Measurements from ENCODE around the gene TMEM121. TPM values are rescaled to one million over a fixed set of nuclear protein-coding genes. Genes with fewer than 3 reads are reported as not detected.

The TMEM121 gene
- total RNA-seq, 1 donor from 2014 or later: 3.1 TPM

DNA sequence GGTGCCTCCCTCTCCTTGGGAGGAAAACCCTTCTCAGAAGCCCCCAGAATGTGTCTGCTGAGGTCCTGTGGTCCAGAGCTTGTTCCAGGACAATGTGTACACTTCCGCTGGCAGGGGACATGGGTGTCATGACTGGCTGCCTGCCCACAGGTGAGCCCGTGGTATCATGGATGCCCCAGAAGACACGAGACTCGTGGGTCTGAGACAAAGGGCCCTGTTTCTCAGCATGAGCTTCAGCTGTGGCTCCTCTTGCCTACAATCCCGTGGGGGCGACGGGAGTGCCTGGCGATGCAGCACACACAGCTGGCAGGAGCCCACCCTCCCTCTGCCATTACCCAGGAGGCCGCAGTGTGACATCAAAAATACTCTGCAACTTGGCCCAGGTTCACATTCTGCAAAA lies 7.0 kb downstream of the TMEM121 start:
- Histone ChIP-seq H3K4me3 (ENCODE audit: low read length in 3 of 3) (no peak overlapping the region), H3K27ac (ENCODE audit: low read depth, low read length) (no peak overlapping the region), H3K9ac (ENCODE audit: low read depth in 1 of 3, low read length in 3 of 3) (no peak overlapping the region), H3K9me3 (ENCODE audit: control insufficient read depth in 3 of 3, low read length in 3 of 3) (no peaks in the 10 kb centered on the region), H3K4me1 (ENCODE audit: control insufficient read depth in 3 of 3, insufficient read depth in 3 of 3, low read length in 3 of 3) (peaks cover 8 to 10% (median 8%) of the 10 kb centered on the region in 3 donors), H3K36me3 (ENCODE audit: control insufficient read depth in 3 of 3, insufficient read depth in 3 of 3, low read length in 3 of 3) (no peaks in the 10 kb centered on the region), H3K27me3 (ENCODE audit: control insufficient read depth in 3 of 3, insufficient read depth in 3 of 3, low read length in 3 of 3) (peaks cover 31 to 75% (median 49%) of the 10 kb centered on the region in 3 donors)

DNA sequence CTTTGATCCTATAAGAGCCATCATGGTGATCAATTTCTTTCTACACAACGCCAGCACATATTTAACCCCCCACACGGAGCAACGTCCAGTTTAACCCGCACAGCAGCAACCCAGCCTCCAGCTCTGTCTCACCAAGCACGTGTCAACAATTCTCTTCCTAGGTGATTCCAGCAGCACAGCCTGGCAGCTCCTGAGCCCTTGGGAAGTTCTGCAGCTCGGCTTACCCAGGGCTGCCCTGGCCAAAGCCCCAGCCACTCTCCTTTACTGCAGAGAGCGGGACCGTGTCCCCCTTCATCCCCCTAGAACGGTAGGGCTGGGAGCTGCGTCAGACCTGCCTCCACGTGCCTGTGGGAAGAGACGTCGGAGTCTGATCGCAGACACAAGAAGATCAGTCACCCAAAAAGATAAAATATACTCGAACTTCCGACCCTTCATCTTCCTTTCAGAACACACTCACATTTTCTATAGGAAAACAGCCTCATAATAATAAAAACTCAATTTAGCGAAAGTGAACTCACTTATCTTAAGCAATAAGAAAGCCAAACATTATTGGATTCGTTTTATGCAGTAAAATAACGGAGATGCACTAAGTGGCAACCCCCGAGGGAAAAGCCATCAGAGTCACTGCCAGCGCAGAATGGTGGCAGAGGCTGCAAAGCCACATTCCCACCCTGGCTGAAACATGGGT lies 7.6 kb downstream of the TMEM121 start:
- peaks cover 4 to 7% (median 4%) of the 10 kb centered on the region in 3 donors for H3K4me1 ChIP-seq (ENCODE audit: control insufficient read depth in 3 of 3, insufficient read depth in 3 of 3, low read length in 3 of 3)
- peaks cover 32 to 74% (median 52%) of the 10 kb centered on the region in 3 donors for H3K27me3 ChIP-seq (ENCODE audit: control insufficient read depth in 3 of 3, insufficient read depth in 3 of 3, low read length in 3 of 3)
- H3K9ac ChIP-seq (ENCODE audit: low read depth in 1 of 3, low read length in 3 of 3): no peak overlapping the region
- no peak overlapping the region for H3K4me3 ChIP-seq (ENCODE audit: low read length in 3 of 3)
- H3K9me3 ChIP-seq (ENCODE audit: control insufficient read depth in 3 of 3, low read length in 3 of 3): no peaks in the 10 kb centered on the region
- no peaks in the 10 kb centered on the region for H3K36me3 ChIP-seq (ENCODE audit: control insufficient read depth in 3 of 3, insufficient read depth in 3 of 3, low read length in 3 of 3)
- H3K27ac ChIP-seq (ENCODE audit: low read depth, low read length): no peak overlapping the region

DNA sequence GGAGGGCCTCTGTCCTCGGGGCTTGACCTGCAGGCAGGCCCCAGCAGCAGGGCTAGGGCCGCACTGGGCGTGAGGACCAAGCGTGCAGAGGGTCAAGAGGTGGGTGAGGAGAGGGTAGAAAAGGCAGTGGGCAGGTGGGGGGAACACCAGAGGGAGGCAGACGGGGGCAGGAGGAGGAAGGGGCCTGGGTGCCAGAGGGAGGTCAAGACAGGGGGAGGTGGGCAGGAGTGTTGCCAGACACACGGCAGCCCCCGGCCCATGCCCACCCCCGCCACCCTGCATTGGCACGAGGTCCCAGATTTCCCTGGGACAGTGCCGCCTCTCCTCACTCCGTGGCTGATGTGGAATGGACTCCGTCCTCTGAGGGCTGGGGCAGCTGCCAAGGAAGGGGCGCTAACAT lies 8.2 kb downstream of the TMEM121 start:
- H3K9ac ChIP-seq (ENCODE audit: low read depth in 1 of 3, low read length in 3 of 3): no peak overlapping the region
- no peaks in the 10 kb centered on the region for H3K36me3 ChIP-seq (ENCODE audit: control insufficient read depth in 3 of 3, insufficient read depth in 3 of 3, low read length in 3 of 3)
- no peak overlapping the region for H3K4me3 ChIP-seq (ENCODE audit: low read length in 3 of 3)
- no peaks in the 10 kb centered on the region for H3K9me3 ChIP-seq (ENCODE audit: control insufficient read depth in 3 of 3, low read length in 3 of 3)
- peaks cover 28 to 69% (median 47%) of the 10 kb centered on the region in 3 donors for H3K27me3 ChIP-seq (ENCODE audit: control insufficient read depth in 3 of 3, insufficient read depth in 3 of 3, low read length in 3 of 3)
- H3K27ac ChIP-seq (ENCODE audit: low read depth, low read length): no peak overlapping the region
- peaks cover 0 to 3% (median 0%) of the 10 kb centered on the region in 3 donors for H3K4me1 ChIP-seq (ENCODE audit: control insufficient read depth in 3 of 3, insufficient read depth in 3 of 3, low read length in 3 of 3)

DNA sequence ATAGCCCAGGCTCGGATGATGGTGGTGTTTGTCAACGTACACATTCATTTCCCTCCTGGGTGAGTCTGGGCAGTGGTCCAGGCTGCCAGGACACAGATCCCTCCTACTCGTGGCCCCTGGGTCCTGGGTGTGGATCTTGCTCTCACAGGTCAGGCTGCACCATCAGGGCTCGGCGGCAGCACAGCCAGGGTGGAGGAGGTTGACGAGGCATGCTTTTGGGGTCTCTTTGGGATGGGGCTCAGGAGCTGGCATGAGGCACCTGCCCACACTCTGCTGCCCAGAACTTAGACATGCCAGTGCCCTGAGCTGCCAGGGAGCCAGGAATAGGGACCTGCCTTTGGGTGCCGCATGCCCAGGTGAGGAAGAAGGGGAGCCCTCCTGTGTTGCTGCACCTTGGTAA lies 9.7 kb downstream of the TMEM121 start:
- Histone ChIP-seq H3K4me1 (ENCODE audit: control insufficient read depth in 3 of 3, insufficient read depth in 3 of 3, low read length in 3 of 3) (peaks cover 0 to 3% (median 0%) of the 10 kb centered on the region in 3 donors), H3K4me3 (ENCODE audit: low read length in 3 of 3) (no peak overlapping the region), H3K27ac (ENCODE audit: low read depth, low read length) (no peak overlapping the region), H3K9ac (ENCODE audit: low read depth in 1 of 3, low read length in 3 of 3) (no peak overlapping the region), H3K9me3 (ENCODE audit: control insufficient read depth in 3 of 3, low read length in 3 of 3) (peaks cover 0 to 2% (median 0%) of the 10 kb centered on the region in 3 donors), H3K36me3 (ENCODE audit: control insufficient read depth in 3 of 3, insufficient read depth in 3 of 3, low read length in 3 of 3) (no peaks in the 10 kb centered on the region), H3K27me3 (ENCODE audit: control insufficient read depth in 3 of 3, insufficient read depth in 3 of 3, low read length in 3 of 3) (peaks cover 28 to 57% (median 42%) of the 10 kb centered on the region in 3 donors)

DNA sequence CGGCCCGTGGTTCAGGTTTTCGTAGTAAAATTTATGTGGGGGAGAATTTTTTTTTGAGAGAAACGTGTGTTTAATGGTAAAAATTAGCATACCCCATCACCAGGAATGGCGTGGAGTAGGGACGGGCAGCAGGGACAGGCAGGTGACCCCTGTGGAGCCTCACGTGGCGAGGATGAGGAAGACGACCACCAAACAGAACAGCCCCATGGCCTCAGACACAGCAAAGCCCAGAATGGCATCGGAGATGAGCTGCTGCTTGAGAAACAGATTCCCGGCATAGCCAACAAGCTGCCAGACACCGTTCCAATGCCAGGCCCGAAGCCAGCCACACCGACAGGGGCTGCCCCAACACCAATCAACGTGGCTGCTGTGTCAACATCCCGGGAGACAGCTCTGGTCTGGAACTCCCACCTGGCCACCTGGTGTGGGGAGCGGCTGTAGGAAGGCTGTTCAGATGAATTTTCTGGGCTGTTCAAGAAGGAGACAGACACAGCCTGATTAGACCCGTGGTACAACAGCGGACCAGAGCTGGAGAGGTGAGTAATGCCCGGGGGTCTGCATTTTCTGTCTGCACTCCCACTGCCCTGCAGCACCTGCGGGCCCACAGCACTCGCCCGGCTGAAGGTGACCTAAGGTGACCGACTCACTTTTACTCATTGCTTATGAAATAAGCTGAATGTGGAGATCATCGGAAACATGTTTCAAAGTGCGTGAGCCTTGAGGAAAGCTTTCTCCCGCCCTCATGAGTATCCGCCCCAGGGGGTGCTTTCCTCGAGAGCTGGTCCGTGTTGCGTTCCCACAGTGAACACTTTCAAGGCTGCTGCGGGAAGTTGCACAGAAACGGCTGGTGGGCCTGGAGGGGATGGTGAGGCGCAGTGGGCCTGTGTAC lies 10.6 kb downstream of the TMEM121 start:
- peaks cover 28 to 56% (median 42%) of the 10 kb centered on the region in 3 donors for H3K27me3 ChIP-seq (ENCODE audit: control insufficient read depth in 3 of 3, insufficient read depth in 3 of 3, low read length in 3 of 3)

DNA sequence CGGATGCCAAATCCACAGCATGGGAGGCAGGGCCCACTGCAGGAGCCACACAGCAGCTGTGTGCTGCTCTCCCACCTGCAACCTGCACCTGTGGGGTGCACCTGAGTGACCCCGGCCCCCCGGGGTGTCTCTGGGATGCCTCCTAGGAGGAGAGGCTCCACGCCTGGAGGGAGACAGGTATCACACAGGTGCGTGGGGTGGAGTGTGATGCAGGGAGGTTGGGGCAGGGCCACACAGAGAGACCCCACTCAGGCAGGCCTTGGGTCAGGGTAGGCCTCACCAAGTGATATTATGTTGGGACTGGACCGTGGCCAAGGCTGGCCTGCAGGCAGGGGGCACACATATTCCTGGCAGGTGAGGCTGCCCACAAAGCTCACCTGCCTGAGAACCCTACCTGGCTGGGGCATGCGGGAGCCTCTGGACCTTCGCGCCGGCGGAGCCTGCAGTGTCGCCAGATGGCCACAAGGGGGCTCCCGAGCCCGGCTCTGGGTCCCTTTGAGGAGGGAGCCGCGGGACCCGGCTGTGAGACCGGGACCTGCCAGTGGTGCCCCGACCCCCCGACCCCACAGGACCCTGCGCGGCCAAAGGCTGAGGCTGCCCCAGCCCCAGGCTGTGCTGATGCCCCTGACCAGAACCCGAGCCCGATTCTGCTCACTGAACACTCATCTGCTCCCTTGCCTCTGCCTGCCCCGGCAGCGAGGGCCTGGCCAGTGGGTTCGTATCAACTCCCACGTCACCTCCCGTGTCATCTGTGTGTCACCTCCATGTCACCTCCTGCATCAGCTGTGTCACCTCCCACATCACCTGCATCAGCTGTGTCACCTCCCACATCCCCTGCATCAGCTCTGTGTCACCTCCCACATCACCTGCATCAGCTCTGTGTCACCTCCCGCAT lies 11.4 kb downstream of the TMEM121 start:
- H3K36me3 ChIP-seq (ENCODE audit: control insufficient read depth in 3 of 3, insufficient read depth in 3 of 3, low read length in 3 of 3): no peaks in the 10 kb centered on the region
- H3K9me3 ChIP-seq (ENCODE audit: control insufficient read depth in 3 of 3, low read length in 3 of 3): peaks cover 0 to 7% (median 2%) of the 10 kb centered on the region in 3 donors
- no peak overlapping the region for H3K4me3 ChIP-seq (ENCODE audit: low read length in 3 of 3)
- H3K9ac ChIP-seq (ENCODE audit: low read depth in 1 of 3, low read length in 3 of 3): no peak overlapping the region
- H3K4me1 ChIP-seq (ENCODE audit: control insufficient read depth in 3 of 3, insufficient read depth in 3 of 3, low read length in 3 of 3): peaks cover 0 to 3% (median 0%) of the 10 kb centered on the region in 3 donors
- peaks cover 28 to 47% (median 36%) of the 10 kb centered on the region in 3 donors for H3K27me3 ChIP-seq (ENCODE audit: control insufficient read depth in 3 of 3, insufficient read depth in 3 of 3, low read length in 3 of 3)
- H3K27ac ChIP-seq (ENCODE audit: low read depth, low read length): no peak overlapping the region

More for the DNA sequence above, 10.6 kb downstream of the TMEM121 start:
- Histone ChIP-seq H3K4me3 (ENCODE audit: low read length in 3 of 3) (no peak overlapping the region), H3K9ac (ENCODE audit: low read depth in 1 of 3, low read length in 3 of 3) (no peak overlapping the region), H3K4me1 (ENCODE audit: control insufficient read depth in 3 of 3, insufficient read depth in 3 of 3, low read length in 3 of 3) (peaks cover 0 to 3% (median 0%) of the 10 kb centered on the region in 3 donors), H3K36me3 (ENCODE audit: control insufficient read depth in 3 of 3, insufficient read depth in 3 of 3, low read length in 3 of 3) (no peaks in the 10 kb centered on the region), H3K9me3 (ENCODE audit: control insufficient read depth in 3 of 3, low read length in 3 of 3) (peaks cover 0 to 2% (median 0%) of the 10 kb centered on the region in 3 donors), H3K27ac (ENCODE audit: low read depth, low read length) (no peak overlapping the region)

DNA sequence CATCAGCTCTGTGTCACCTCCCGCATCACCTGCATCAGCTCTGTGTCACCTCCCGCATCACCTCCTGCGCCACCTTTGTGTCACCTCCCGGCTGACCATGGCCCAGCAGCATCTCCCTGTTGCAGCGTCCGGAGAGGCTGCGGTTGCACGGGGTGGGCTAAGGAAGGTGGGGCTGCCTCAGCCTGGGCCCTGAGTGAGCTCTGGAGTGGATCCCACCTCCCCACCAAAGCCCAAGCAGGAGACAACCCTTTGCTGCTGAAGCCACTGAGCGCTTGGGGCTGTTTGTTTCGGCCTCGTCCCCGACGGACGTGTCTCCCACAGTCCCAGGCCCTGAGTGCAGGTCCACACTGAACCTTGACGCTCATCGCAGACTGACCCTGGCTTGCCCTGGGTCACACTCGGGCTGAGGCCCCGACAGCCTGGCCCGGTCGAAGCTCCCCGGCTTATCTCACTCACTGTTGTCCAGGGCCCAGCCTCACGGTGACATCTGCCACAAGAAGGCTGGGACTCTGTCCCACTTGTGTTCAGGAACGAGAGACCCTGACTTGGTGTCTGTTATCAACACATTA lies 12.2 kb downstream of the TMEM121 start:
- Histone ChIP-seq H3K36me3 (ENCODE audit: control insufficient read depth in 3 of 3, insufficient read depth in 3 of 3, low read length in 3 of 3) (no peaks in the 10 kb centered on the region), H3K4me3 (ENCODE audit: low read length in 3 of 3) (no peak overlapping the region), H3K4me1 (ENCODE audit: control insufficient read depth in 3 of 3, insufficient read depth in 3 of 3, low read length in 3 of 3) (peaks cover 0 to 3% (median 0%) of the 10 kb centered on the region in 3 donors), H3K9me3 (ENCODE audit: control insufficient read depth in 3 of 3, low read length in 3 of 3) (peaks cover 0 to 12% (median 2%) of the 10 kb centered on the region in 3 donors), H3K9ac (ENCODE audit: low read depth in 1 of 3, low read length in 3 of 3) (no peak overlapping the region), H3K27ac (ENCODE audit: low read depth, low read length) (no peak overlapping the region), H3K27me3 (ENCODE audit: control insufficient read depth in 3 of 3, insufficient read depth in 3 of 3, low read length in 3 of 3) (peaks cover 25 to 40% (median 31%) of the 10 kb centered on the region in 3 donors)

DNA sequence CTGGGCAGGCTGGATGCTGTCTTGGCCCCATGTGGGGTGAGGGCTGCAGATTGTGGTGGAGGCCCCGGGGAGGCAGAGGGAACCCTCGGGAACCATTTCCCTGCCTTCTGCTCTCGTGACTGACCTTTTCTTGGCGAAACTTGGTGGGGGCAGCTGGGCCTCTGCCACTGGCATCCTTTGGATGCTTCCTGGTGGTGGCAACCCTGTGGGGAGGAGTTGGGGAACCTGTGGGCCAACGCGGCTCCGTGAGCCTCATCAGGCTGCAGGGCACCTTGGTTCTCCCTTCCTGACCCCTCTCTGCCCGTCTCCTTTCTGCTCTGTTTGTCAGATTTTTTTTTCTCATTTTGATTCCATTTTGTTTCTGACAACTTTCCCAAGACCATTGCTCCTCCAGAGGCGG lies 14.4 kb downstream of the TMEM121 start:
- H3K9me3 ChIP-seq (ENCODE audit: control insufficient read depth in 3 of 3, low read length in 3 of 3): peaks cover 0 to 16% (median 2%) of the 10 kb centered on the region in 3 donors

DNA sequence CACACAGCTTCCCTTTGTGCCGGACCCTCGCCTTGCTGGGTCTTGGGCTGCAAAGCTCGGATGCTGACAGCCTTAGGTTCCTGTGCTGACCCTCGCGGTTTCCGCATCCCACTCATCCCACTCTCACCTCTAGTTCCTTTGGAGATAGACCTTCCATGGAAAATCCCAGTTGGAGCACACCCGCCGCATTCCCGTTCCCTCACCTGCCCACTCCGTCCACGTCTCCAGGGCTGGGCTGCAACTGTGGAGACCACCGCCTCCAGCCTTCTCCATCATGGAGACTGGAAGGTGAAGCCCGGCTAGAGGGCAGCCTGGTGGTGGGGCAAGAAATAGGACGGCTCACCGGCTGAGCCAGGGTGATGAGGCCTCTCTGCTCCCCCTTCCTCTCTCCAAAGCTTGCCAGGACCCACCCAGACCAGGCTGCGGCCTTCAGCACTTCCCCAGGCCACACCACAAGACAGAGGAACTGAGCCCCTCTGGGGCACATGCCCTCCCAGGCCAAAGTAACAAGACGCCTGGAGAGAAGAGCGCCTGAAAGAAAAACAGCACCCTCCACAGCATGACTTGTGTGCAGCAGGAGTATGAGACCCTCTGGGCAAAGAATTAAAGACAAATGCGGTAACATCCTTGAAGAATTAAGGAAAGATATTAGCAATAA lies 15.0 kb downstream of the TMEM121 start:
- Histone ChIP-seq H3K9ac (ENCODE audit: low read depth in 1 of 3, low read length in 3 of 3) (no peak overlapping the region), H3K9me3 (ENCODE audit: control insufficient read depth in 3 of 3, low read length in 3 of 3) (peaks cover 0 to 16% (median 2%) of the 10 kb centered on the region in 3 donors), H3K36me3 (ENCODE audit: control insufficient read depth in 3 of 3, insufficient read depth in 3 of 3, low read length in 3 of 3) (no peaks in the 10 kb centered on the region), H3K4me3 (ENCODE audit: low read length in 3 of 3) (no peak overlapping the region), H3K27me3 (ENCODE audit: control insufficient read depth in 3 of 3, insufficient read depth in 3 of 3, low read length in 3 of 3) (peaks cover 19 to 24% (median 22%) of the 10 kb centered on the region in 3 donors), H3K4me1 (ENCODE audit: control insufficient read depth in 3 of 3, insufficient read depth in 3 of 3, low read length in 3 of 3) (peaks cover 0 to 3% (median 0%) of the 10 kb centered on the region in 3 donors), H3K27ac (ENCODE audit: low read depth, low read length) (no peak overlapping the region)

More for the DNA sequence above, 14.4 kb downstream of the TMEM121 start:
- no peak overlapping the region for H3K9ac ChIP-seq (ENCODE audit: low read depth in 1 of 3, low read length in 3 of 3)
- no peak overlapping the region for H3K27ac ChIP-seq (ENCODE audit: low read depth, low read length)
- no peaks in the 10 kb centered on the region for H3K36me3 ChIP-seq (ENCODE audit: control insufficient read depth in 3 of 3, insufficient read depth in 3 of 3, low read length in 3 of 3)
- H3K4me1 ChIP-seq (ENCODE audit: control insufficient read depth in 3 of 3, insufficient read depth in 3 of 3, low read length in 3 of 3): peaks cover 0 to 3% (median 0%) of the 10 kb centered on the region in 3 donors
- H3K27me3 ChIP-seq (ENCODE audit: control insufficient read depth in 3 of 3, insufficient read depth in 3 of 3, low read length in 3 of 3): peaks cover 24 to 29% (median 27%) of the 10 kb centered on the region in 3 donors
- H3K4me3 ChIP-seq (ENCODE audit: low read length in 3 of 3): no peak overlapping the region

All from skeletal muscle tissue (tissue), 4 donors.